Adrenal gland (tissue), 5 donors: ENCODE data around the gene MAPK7.

Source experiments
- POLR2A ChIP-seq, 2 donors: fragments of 450-650 bp; IDR thresholded peaks; one replicate each; pipeline ENCODE4 v1.6.1; 2017; ENCODE audit warnings: antibody characterized with exemption in 2 of 2, mild to moderate bottlenecking in 2 of 2, moderate library complexity in 1 of 2
- TF ChIP-seq, protein P1 (sequence below), 6 experiments: fragments of 450-650 bp in 4 of 6; fragments of 200-600 bp in 2 of 6; sonication (generic) in 1 of 6; IDR thresholded peaks; 1 replicate in 5 of 6; 2 replicates in 1 of 6; pipeline versions ENCODE4 v1.5.1 to v1.8.0; 2016 to 2021; ENCODE audit warnings: antibody characterized with exemption in 6 of 6, mild to moderate bottlenecking in 2 of 6, moderate library complexity in 1 of 6
- donor health status: DM: no; HTN: no; CAD: no.

DNA sequence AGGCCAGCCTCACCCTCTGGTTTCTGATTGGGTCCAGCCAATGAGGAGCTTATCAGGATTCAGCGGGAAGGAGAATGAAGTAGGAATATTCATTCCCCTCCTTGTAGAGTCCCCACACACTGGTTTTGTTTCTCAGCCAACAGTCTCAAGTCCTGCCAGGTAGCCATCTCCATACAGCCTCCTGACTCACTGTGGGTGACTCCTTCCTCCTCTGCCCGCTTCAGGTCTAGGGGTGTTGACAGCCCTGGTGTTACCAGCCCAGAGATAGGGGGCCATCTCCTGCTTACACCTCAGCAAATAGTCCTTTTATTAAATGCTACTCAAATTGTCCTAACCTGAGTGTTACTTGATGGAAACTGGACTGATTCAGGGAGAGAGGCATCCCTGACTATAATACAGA, 12.7 kb downstream of the MAPK7 start:
- TF ChIP-seq POLR2A (IDR thresholded peaks at IDR 0.05), result no peak
- TF ChIP-seq, protein P1, sequence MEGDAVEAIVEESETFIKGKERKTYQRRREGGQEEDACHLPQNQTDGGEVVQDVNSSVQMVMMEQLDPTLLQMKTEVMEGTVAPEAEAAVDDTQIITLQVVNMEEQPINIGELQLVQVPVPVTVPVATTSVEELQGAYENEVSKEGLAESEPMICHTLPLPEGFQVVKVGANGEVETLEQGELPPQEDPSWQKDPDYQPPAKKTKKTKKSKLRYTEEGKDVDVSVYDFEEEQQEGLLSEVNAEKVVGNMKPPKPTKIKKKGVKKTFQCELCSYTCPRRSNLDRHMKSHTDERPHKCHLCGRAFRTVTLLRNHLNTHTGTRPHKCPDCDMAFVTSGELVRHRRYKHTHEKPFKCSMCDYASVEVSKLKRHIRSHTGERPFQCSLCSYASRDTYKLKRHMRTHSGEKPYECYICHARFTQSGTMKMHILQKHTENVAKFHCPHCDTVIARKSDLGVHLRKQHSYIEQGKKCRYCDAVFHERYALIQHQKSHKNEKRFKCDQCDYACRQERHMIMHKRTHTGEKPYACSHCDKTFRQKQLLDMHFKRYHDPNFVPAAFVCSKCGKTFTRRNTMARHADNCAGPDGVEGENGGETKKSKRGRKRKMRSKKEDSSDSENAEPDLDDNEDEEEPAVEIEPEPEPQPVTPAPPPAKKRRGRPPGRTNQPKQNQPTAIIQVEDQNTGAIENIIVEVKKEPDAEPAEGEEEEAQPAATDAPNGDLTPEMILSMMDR (IDR thresholded peaks at IDR 0.05), result no peak
